GM19043 (cell line): ENCODE results near the gene CHMP6.
"Not testable (repeated sequence)": the region's sequence is repeated elsewhere in the genome, so short reads cannot be mapped to it uniquely, and the experiment has no call there.

Experiments used
- ATAC-seq: cut with Tn5 transposase; IDR thresholded peaks from one replicate; pipeline ENCODE4 v1.9.1; 2021; ENCODE audit warnings: low read depth; ENCODE audit not compliant: unreplicated experiment

Gene CHMP6

GRCh38 chr17:81009136-81009535 is 17.5 kb downstream of the CHMP6 start:
- no peak for ATAC-seq

- no peak for ATAC-seq
These were observed 19.3 kb downstream of the CHMP6 start for GRCh38 chr17:81010935-81011334.

- ATAC-seq, result no peak
These were observed 20.3 kb downstream of the CHMP6 start for GRCh38 chr17:81011951-81012350.

GRCh38 chr17:81012574-81013447 is 21.2 kb downstream of the CHMP6 start:
- no peak for ATAC-seq

GRCh38 chr17:81013642-81014041 is 22.0 kb downstream of the CHMP6 start:
- ATAC-seq, result no peak

GRCh38 chr17:81015136-81015535 is 23.5 kb downstream of the CHMP6 start:
- no peak for ATAC-seq

GRCh38 chr17:81016575-81016974 is 24.9 kb downstream of the CHMP6 start:
- no peak for ATAC-seq

- not testable (repeated sequence) for ATAC-seq
These were observed 25.7 kb downstream of the CHMP6 start for GRCh38 chr17:81017330-81017729.

GRCh38 chr17:81018044-81018802 is 26.6 kb downstream of the CHMP6 start:
- no peak for ATAC-seq

GRCh38 chr17:81019563-81020442 is 28.2 kb downstream of the CHMP6 start:
- ATAC-seq, result no peak

GRCh38 chr17:81020443-81020766 is 28.8 kb downstream of the CHMP6 start:
- ATAC-seq, result no peak

- no peak for ATAC-seq
These were observed 29.3 kb downstream of the CHMP6 start for GRCh38 chr17:81020767-81021497.

- no peak for ATAC-seq
These were observed 30.1 kb downstream of the CHMP6 start for GRCh38 chr17:81021531-81022343.

GRCh38 chr17:81022344-81022676 is 30.7 kb downstream of the CHMP6 start:
- ATAC-seq, result no peak

- no peak for ATAC-seq
These were observed 33.6 kb downstream of the CHMP6 start for GRCh38 chr17:81025065-81025740.

GRCh38 chr17:81025741-81026129 is 34.1 kb downstream of the CHMP6 start:
- ATAC-seq, result no peak

GRCh38 chr17:81026266-81027036 is 34.8 kb downstream of the CHMP6 start:
- ATAC-seq, result no peak

- ATAC-seq, result no peak
These were observed 35.4 kb downstream of the CHMP6 start for GRCh38 chr17:81027038-81027437.
